MCF 10A (cell line): ENCODE data around the gene NRROS. TPM values are rescaled to one million over a fixed set of nuclear protein-coding genes. Genes with fewer than 3 reads are reported as not detected.

ENCODE experiments used
- BruUV-seq: library from RNA; stranded (reverse); fragments of 400-500 nt; replicated peaks from 2 replicates; lab custom pipeline; 2021; lab: Mats Ljungman, UMichigan
- CTCF ChIA-PET: fragments of 300-600 bp; sonication (Branson Sonifier 250); formaldehyde crosslinking; extraction: SDS; loops from one replicate; lab custom pipeline; 2021; ENCODE audit warnings: antibody characterized with exemption, inconsistent platforms; lab: Yijun Ruan, JAX
- POLR2A ChIA-PET: fragments of 300-600, 350-650 bp; sonication (Branson Sonifier 250); formaldehyde crosslinking; extraction: SDS; loops from one replicate; lab custom pipeline; 2020; ENCODE audit warnings: antibody characterized with exemption, inconsistent platforms; lab: Yijun Ruan, JAX
- DNase-seq: peaks from one replicate; pipeline ENCODE4 v3.0.0-alpha.2; 2018; ENCODE audit not compliant: unreplicated experiment
- H3K27ac Mint-ChIP-seq: one replicate; pipeline ENCODE4 v1.8.0; 2022; ENCODE audit warnings: mild to moderate bottlenecking, low read depth, mixed read lengths; ENCODE audit not compliant: unreplicated experiment
- H3K27me3 Mint-ChIP-seq: one replicate; pipeline ENCODE4 v1.8.0; 2022; ENCODE audit warnings: mixed read lengths; ENCODE audit not compliant: insufficient read depth, unreplicated experiment
- H3K36me3 Mint-ChIP-seq: one replicate; pipeline ENCODE4 v1.8.0; 2022; ENCODE audit warnings: mild to moderate bottlenecking, moderate library complexity, mixed read lengths; ENCODE audit not compliant: insufficient read depth, unreplicated experiment
- H3K4me1 Mint-ChIP-seq: one replicate; pipeline ENCODE4 v1.8.0; 2022; ENCODE audit warnings: mixed read lengths; ENCODE audit not compliant: insufficient read depth, unreplicated experiment
- H3K4me3 Mint-ChIP-seq: one replicate; pipeline ENCODE4 v1.8.0; 2022; ENCODE audit warnings: mild to moderate bottlenecking, moderate library complexity, mixed read lengths; ENCODE audit not compliant: unreplicated experiment
- H3K9me3 Mint-ChIP-seq: one replicate; pipeline ENCODE4 v1.8.0; 2022; ENCODE audit warnings: mixed read lengths; ENCODE audit not compliant: unreplicated experiment
- intact Hi-C: fragments of 100-400 bp; cut with micrococcal nuclease; formaldehyde crosslinking; loops from 2 replicates; pipeline ENCODE4 v1.14.1; 2022
- total RNA-seq: library from RNA; stranded (reverse); gene quantifications from 2 replicates; pipeline ENCODE4 v1.2.3, GENCODE V29; 2022
- TF ChIP-seq, protein P1 (sequence below): fragments of 200-600 bp; IDR thresholded peaks from one replicate; pipeline ENCODE4 v1.8.0; 2022; ENCODE audit warnings: antibody characterized with exemption, mild to moderate bottlenecking; ENCODE audit not compliant: unreplicated experiment

Gene NRROS
- total RNA-seq, 1 experiment from 2014 or later, result not detected

DNA sequence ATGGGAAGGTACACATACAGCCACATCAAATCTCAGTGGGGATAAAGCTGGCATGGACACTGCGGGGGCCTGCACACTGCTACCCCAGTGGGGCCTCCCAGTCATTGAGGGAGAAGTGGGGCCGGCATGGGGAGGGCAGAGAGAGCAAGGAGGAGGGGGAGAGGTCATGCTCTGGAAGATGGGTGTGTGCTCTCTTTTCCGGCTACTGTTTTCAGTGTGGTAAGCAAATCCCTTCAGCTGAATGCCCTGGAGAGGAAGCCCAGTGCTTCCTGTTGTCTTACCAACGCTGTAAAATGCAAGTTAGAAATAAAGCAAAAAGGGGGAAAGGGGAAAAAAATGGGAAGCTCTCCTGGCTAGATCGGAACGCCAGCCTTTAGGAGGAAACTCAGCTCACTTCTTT is 30.8 kb downstream of the NRROS start:
- H3K4me1 Mint-ChIP-seq, result peaks cover 8% of the 10 kb centered on the region
- H3K27me3 Mint-ChIP-seq, result peaks cover 12% of the 10 kb centered on the region
- ChIA-PET CTCF (interaction anchor here (1.1 kb wide), 1 partner anchor 16 kb away, joined by 3 read pairs; no protein-coding TSS in a partner anchor), POLR2A (interaction anchor here (0.6 kb wide), 1 partner anchor 82 kb away, joined by 3 read pairs; no protein-coding TSS in a partner anchor)
- H3K27ac Mint-ChIP-seq, result no peak overlapping the region
- no peaks in the 10 kb centered on the region for H3K36me3 Mint-ChIP-seq
- no peak overlapping the region for H3K4me3 Mint-ChIP-seq
- no peak for DNase-seq
- TF ChIP-seq, protein P1, sequence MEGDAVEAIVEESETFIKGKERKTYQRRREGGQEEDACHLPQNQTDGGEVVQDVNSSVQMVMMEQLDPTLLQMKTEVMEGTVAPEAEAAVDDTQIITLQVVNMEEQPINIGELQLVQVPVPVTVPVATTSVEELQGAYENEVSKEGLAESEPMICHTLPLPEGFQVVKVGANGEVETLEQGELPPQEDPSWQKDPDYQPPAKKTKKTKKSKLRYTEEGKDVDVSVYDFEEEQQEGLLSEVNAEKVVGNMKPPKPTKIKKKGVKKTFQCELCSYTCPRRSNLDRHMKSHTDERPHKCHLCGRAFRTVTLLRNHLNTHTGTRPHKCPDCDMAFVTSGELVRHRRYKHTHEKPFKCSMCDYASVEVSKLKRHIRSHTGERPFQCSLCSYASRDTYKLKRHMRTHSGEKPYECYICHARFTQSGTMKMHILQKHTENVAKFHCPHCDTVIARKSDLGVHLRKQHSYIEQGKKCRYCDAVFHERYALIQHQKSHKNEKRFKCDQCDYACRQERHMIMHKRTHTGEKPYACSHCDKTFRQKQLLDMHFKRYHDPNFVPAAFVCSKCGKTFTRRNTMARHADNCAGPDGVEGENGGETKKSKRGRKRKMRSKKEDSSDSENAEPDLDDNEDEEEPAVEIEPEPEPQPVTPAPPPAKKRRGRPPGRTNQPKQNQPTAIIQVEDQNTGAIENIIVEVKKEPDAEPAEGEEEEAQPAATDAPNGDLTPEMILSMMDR, result no peak
- no TSS peak for BruUV-seq
- H3K9me3 Mint-ChIP-seq, result no peaks in the 10 kb centered on the region
- intact Hi-C loops, result no loop called here

DNA sequence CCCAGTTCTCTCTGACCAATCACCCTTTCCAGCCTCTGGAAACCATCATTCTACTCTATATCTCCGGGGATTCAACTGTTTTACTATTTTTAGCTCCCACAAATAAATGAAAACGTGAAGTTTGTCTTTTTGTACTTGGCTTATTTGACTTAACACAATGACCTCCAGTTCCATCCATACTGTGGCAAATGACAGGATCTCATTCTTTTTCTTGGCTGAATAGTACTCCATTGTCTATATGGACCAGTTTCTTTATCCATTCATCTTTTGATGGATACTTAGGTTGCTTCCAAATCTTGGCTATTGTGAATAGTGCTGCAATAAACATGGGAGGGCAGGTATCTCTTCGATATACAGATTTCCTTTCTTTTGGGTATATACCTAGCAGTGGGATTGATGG is 34.1 kb downstream of the NRROS start:
- peaks cover 27% of the 10 kb centered on the region for H3K27me3 Mint-ChIP-seq
- no TSS peak for BruUV-seq
- no peak overlapping the region for H3K4me3 Mint-ChIP-seq
- H3K27ac Mint-ChIP-seq, result no peak overlapping the region
- no peaks in the 10 kb centered on the region for H3K4me1 Mint-ChIP-seq
- DNase-seq, result no peak
- ChIA-PET POLR2A (no interaction called here), CTCF (interaction anchor here (0.6 to 1.0 kb wide), 4 partner anchors 11 to 22 kb away, joined by 3 read pairs; no protein-coding TSS in a partner anchor)
- no peaks in the 10 kb centered on the region for H3K9me3 Mint-ChIP-seq
- intact Hi-C loops, result no loop called here
- H3K36me3 Mint-ChIP-seq, result no peaks in the 10 kb centered on the region
- TF ChIP-seq, protein P1, result no peak

DNA sequence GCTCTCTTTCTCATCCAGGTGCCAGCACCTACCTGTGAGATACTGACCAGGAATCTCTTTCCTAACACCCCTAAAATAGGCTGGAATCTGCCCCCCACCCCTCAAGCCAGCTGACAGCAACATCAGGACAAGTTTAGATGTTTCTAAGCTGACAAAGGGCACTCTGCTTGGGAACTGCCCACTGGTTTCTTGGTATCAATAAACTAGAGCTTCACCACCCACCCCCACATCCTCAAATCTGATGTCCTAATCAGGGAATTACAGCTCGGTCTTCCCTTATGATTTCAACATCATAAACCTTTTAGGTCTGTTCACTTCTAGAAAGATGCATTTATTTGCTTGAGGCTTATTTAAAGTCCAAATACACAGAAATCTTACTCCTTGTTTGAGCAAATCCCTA is 37.9 kb downstream of the NRROS start:
- intact Hi-C loops, result no loop called here
- no TSS peak for BruUV-seq
- no peaks in the 10 kb centered on the region for H3K4me1 Mint-ChIP-seq
- no peak overlapping the region for H3K27ac Mint-ChIP-seq
- TF ChIP-seq, protein P1, result no peak
- ChIA-PET CTCF (interaction anchor here (0.7 to 2.0 kb wide), 5 partner anchors 8 to 97 kb away, joined by 3 to 5 read pairs (median 5); no protein-coding TSS in a partner anchor), POLR2A (interaction anchor here (0.6 to 0.9 kb wide), 4 partner anchors 11 to 399 kb away, joined by 3 to 4 read pairs (median 3); no protein-coding TSS in a partner anchor)
- no peaks in the 10 kb centered on the region for H3K36me3 Mint-ChIP-seq
- no peaks in the 10 kb centered on the region for H3K9me3 Mint-ChIP-seq
- H3K4me3 Mint-ChIP-seq, result no peak overlapping the region
- DNase-seq, result no peak
- peaks cover 23% of the 10 kb centered on the region for H3K27me3 Mint-ChIP-seq

DNA sequence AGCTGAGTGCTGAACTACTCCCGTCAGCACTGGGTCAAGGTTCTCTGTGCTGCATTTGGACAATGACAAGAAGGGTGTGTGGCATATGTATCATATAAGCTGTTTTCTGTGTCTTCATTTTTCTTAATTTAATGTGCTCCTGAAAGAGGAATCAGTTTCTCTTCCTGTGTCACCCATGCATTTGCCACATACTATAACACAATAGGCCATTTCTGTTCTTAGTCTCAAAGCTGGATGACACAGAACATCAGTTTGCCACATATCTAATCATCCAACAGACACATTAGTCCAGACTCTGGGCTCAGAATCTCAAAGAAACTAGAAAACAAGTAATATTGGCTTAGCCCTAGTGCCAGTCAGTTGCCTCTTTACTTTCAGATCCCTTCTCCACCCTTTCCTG is 38.4 kb downstream of the NRROS start:
- no peaks in the 10 kb centered on the region for H3K9me3 Mint-ChIP-seq
- H3K4me3 Mint-ChIP-seq, result no peak overlapping the region
- POLR2A ChIA-PET, result interaction anchor here (0.6 to 0.9 kb wide), 4 partner anchors 27 to 399 kb away, joined by 3 to 4 read pairs (median 4); no protein-coding TSS in a partner anchor
- H3K27ac Mint-ChIP-seq, result no peak overlapping the region
- no peak for DNase-seq
- intact Hi-C loops, result no loop called here
- H3K36me3 Mint-ChIP-seq, result no peaks in the 10 kb centered on the region
- H3K4me1 Mint-ChIP-seq, result no peaks in the 10 kb centered on the region
- no TSS peak for BruUV-seq
- CTCF ChIA-PET, result interaction anchor here (0.7 to 1.6 kb wide), 3 partner anchors 8 to 67 kb away, joined by 3 to 5 read pairs (median 3); no protein-coding TSS in a partner anchor
- H3K27me3 Mint-ChIP-seq, result peaks cover 23% of the 10 kb centered on the region
- TF ChIP-seq, protein P1, result no peak
